NCI-H1092 (cell line): ENCODE measurements around the gene NUAK1.
"Not testable (repeated sequence)": the region's sequence is repeated elsewhere in the genome, so short reads cannot be mapped to it uniquely, and the experiment has no call there.

ENCODE experiments used
- DNase-seq: peaks from one replicate; lab custom pipeline; 2025; lab: John Stamatoyannopoulos, UW

NUAK1 gene

DNA sequence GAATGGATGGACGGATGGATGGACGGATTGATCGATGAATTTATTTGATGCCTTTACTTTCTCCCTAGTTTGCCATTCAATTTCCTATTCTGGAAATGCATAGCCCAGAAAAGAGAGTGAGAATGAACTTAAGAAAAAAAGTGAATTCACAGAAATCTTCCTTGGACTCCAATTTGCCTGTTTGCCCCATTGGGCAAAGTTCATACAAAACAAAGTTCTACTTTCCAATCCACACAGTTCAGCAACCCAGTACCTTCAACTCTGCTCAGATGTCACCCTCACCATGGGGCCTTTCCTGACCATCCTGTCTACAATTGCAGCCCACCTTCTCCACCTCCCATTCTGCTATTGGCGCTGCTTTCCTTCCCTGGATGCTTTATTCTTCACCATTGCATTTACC lies 8.2 kb upstream of the NUAK1 start:
- no peak for DNase-seq

DNA sequence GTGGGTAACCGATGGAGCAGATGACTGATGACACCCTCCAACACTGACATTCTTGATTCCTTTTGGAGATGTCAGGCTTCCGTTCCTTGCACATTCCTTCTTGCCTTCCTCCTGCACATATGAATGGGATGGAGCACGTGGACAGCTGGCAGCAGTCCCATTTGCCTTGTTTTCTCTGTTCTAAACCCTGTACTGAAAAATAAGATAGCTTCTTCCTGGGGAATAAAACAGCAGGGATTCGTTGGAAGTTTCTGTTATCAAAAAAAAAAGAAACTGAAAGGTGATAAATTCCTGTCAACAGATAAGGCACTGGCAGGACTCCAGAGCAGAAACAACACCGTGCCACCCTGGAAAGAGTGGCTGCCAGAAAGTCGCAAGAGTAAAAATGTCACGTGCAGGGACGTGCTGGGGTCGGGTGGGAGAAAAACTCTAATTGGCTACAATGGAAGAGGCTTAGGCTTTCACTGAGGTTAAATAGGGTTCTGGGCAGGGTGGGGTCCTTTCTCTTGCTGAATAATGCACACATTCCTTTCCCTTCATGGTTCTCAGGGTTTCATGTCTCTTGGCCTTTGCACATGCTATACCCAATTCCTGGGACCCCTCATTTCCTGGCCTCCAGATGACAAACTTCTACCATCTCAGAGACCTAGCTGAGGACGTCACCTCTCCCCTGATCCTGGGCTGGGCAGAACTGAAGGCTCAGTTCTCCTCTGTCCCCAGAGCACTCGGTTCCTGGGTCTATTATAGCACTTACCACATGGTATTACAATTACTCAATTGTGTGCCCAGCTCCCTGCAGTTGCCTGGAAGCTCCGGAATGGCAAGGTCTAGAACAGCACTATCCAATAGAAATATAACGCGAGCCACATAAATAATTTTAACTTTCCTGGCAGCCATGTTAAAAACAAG lies 7.0 kb upstream of the NUAK1 start:
- no peak for DNase-seq

DNA sequence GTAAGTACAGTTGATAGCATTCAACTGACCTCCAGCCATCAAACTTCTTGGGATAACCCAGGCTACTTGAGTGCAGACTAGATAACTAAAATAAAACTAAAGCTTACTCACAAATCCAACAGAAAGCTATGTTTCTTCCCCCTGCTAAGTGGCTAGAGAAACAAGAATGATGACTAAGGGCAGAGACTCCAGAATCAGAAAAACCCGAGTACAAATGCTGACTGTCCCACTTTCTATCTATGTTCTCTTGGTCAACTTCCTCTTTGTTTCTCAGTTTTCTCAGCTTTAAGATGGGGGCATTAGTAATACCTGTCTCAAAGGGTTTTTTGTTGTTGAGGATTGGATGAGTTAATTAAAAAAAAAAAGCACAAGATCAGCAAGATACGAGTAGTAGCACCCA lies 6.1 kb upstream of the NUAK1 start:
- no peak for DNase-seq

DNA sequence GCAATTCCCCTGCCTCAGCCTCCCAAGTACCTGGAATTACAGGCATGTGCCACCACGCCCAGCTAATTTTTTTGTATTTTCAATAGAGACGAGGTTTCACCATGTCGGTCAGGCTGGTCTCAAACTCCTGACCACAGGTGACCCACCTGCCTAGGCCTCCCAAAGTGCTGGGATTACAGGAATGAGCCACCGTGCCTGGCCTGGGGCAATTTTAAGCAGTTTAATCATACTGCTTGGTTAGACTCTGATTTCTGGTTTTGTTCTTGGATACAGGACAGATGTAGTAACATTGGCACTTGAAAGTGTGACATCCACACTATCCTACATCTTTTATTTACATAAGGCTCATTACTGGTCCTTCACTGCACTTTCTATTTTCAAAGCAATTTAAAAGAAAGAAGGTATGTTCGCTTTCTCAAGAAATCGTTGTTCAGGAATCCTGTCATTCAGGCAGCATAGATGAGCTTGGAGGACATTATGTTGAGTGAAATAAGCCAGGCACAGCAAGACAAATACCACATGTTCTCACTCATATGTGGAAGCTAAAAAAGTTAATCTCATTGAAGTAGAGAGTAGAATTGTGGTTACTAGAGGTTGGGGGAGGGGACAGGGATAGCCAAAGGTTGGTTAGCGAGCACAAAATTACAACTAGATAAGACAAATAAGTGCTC lies 4.0 kb upstream of the NUAK1 start:
- DNase-seq, result no peak

DNA sequence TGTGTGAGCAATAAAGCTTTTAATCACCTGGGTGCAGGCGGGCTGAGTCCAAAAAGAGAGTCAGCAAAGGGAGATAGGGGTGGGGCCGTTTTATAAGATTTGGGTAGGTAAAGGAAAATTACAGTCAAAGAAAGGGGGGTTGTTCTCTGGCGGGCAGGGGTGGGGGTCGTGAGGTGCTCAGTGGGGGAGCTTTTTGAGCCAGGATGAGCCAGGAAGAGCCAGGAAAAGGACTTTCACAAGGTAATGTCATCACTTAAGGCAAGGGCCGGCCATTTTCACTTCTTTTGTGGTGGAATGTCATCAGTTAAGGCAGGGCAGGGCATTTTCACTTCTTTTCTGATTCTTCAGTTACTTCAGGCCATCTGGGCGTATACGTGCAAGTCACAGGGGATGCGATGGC lies 3.2 kb upstream of the NUAK1 start:
- not testable (repeated sequence) for DNase-seq

DNA sequence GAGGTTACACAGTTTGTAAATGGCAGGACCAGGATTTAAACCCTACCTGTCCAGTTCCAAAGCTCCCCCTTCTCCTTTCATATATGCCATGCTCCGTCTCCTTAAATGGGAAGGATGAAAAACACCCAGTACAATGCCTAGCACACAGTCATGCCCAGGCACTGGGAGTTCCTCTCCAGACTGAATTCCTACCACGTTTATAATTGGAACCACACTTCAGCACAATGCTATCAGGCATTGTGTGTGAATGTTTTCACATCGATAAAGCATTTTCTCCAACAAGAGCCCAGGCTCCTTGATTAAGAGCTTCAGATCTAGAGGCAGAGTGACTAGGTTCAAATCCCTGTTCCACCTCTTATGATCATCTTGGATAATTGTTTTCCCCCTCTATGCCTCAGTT lies 2.7 kb upstream of the NUAK1 start:
- no peak for DNase-seq

DNA sequence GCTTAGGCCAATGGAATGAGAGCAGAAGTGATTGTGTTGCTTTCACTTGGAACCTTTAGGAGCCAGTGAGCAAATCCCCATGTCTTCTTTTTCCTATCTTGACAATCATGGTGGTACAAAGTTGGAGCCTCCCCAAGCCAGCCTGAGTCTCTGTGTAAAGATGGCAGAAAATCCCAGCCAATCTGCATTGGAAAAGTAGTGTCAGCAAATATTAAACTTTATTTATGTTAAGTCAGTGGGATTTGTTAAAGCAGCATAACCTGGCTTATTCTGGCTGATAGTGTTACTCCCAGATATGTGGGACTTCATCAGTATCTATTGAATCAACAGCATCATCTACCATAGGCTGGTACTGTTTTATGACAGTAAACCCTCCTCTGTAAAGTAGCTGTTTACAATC lies 2.2 kb upstream of the NUAK1 start:
- DNase-seq, result no peak

DNA sequence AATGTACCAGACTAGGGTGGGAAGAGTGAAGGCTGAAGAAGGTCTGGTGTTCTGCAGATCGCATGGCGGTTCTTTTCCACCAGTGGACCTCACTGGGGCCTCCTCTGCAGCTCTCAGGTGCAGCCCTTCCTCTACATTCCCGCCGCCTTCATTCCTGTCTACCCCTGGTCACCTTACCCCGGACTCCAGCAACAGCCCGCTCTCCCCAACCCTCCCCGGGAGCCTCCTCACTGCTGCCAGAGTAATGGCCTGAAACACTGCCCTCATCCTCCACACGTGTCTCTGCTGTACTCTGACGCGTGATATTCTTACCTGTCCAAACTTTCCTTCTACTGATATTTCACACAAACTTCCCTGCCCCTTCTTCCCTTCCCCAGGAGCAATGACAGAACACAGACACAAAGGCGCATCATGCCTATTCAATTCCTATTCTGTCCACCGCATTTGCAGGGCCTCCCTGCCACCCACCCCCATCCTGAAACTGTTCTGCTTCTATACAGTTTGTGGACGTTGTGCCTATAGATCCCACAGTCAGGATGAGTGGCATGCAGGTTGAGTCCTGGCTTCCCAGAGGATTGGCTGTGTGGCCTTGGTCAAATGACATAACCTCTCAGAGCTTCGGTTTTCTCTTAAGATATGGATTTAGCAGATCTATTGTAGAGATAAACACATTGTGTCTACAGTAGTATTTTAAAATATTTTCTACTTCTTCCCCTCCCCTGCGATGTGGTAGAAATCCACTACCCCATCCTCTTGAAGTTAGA lies 1.7 kb upstream of the NUAK1 start:
- DNase-seq, result no peak

DNA sequence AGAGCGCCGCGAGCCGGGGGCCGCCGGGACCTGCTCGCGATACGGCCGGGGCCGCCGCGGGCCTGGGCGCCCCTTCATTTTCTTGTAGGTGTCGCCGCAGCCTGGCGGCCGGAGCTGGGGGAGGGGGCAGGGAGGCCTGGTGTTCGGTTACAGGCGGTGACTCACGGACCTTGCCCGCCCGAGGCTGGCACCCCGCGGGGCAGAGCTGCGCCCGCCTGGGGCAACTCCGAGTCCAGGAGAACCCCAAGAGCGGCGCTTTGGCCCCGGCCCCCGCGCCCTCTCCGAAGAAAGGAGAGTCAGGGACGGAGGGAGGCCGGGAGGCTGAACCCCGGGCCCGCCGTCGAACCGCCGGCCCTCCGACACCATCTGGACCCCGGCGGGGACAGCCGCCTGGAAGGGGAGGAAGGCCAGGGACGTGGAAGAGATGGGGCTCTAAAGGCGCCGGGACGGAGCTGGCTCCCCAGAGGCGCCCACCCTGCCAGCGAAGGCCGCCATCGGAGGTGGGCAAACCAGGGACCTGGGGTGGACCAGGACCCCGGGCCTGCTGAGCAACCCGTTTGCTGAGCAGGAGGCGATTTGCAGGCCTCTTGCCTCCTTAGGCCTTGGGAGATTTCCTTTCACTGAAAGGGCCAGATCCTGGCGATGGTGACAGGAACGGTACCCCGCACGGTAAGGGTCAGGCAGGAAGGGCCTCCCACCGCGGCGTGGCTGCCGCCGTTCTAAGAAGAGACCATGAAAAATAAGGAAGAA lies 843 bp upstream of the NUAK1 start:
- DNase-seq, result peak; percentile 43

DNA sequence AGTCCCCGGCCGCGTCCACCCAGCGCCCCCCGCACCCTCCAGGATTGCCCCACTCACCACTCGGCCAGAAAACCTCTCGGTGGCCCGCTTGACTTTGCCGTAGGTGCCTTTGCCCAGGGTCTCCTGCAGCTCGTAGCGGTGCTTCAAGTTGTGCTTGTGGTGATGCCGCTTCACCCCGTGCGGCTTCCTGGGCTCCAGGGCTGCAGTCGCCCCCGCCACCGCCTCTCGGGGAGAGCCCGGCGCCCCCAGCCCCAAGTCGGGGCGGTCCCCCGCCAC lies 459 bp downstream of the NUAK1 start:
- DNase-seq, result no peak

DNA sequence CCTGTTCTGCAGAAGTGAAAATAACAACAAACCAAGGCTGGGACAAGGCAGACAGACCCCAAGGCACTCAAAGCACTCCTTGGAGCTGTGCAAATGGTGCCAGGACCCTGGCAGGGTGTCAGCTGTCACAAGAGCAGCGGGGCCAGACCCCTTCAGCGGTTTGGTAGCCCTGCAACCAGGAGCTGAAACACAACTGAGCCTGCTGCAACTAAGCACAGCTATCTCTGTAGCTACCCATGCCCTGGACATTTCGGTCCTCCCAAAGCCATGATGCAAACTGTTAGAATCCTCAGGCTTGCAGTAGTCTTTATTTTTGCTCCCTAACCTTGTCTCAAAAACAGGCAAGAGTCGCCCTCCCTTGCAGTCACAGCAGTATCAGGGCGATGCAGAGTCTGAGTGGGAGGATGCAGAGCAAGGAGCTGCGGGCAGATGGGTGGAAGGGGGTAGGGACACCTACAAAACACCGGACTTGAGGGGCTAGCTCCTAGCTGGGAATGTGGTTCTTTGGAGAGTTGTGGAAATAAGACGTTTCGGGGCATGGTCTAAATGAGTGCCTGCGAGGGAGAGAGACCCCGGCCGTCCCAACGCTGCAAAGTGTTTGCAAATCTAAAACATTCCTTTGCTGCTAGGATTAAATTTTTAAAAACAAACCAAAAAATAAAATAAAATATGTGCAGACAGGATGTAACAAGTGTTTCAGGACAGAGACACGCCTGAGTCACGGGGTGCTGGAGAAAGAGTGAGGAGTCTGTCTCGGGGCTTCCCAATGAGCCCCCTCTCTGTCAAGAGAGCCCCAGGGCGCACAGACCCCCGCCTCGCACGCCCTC lies 1.0 kb downstream of the NUAK1 start:
- DNase-seq, result no peak

DNA sequence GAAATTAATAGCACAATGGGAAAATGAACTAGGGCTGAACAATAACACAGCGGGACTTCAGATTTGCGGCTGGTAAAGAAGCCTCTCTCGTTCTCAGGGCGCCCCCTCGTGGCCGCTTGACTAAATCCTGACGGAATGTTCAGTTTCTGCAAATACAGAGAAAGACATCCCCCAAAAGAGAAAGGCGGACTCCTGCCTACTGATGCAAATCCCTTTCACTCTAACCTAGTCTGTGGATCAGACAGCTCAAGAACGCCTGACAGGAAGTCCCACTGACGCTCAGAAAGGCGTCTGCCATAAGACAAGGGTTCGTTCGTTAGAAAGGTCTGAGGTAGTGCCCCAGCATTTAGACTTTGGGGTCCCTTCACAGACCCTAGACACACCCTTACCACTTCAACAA lies 2.5 kb downstream of the NUAK1 start:
- DNase-seq, result peak; percentile 46

DNA sequence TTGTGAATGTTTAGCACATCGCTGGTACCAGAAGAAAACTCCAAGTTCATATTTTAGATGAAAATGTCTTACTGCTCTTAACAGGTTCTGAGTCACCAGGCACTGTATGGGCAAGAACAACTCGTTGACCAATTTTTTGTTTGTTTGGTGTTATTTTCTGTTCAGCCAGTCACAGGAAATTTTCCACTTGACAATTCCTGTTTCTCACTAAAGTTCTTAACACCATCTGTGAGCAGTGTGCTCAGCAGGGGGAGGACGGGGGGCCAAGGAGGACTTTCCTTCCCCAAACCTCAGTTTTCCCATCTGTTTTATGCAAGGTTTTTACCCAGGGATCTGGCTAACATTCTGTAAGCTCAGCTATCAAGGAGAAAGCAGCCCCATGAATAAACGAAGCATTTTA lies 3.0 kb downstream of the NUAK1 start:
- DNase-seq, result no peak

DNA sequence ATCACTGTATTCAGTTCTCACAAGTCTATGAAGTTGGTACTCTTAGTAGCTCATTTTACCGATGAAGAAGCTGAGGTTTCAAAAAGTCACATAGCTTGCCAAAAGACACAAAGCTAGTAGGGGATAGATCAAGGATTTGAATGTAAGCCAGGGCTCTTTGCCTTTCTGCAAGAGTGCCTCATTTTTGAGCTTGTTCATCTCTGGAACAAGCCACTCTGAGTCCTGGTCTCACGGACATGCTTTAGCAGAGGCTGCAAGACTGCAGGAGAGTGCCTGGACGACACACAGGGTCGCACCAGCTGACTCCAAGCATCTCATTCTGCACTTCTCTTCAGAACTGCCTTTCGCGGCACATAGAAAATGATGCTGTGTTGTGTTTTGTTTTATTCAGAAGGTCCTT lies 3.7 kb downstream of the NUAK1 start:
- DNase-seq, result no peak

DNA sequence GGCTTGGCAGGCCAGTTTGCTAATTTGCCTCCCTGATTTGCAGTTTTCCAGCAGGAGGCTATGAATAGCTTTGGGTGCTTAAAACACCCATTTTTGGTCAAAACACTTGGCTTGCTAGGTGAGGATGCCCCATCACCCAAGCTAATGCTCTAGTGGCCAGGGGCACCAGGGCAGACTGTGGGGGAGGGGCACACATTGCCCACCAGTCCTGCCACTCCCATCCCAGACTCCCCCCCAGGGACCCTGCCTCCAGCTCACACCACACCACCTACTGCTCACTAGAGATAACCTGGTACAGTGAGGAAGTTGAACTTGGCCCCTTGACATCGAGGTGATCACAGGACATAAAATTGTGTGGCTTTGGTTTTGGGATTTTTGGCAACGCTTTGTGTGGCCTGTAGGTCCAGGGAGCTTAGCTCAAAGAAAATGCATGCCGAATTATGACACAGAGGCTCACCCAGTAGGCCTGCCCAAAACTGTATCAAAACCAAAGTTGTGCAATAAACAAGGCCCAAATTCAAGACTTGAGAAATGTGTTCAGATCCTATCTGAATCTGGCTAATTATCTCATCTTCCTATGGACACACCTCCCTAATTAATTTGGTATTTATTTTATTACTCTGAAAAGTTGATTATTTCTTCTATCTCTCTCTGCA lies 4.3 kb downstream of the NUAK1 start:
- no peak for DNase-seq

DNA sequence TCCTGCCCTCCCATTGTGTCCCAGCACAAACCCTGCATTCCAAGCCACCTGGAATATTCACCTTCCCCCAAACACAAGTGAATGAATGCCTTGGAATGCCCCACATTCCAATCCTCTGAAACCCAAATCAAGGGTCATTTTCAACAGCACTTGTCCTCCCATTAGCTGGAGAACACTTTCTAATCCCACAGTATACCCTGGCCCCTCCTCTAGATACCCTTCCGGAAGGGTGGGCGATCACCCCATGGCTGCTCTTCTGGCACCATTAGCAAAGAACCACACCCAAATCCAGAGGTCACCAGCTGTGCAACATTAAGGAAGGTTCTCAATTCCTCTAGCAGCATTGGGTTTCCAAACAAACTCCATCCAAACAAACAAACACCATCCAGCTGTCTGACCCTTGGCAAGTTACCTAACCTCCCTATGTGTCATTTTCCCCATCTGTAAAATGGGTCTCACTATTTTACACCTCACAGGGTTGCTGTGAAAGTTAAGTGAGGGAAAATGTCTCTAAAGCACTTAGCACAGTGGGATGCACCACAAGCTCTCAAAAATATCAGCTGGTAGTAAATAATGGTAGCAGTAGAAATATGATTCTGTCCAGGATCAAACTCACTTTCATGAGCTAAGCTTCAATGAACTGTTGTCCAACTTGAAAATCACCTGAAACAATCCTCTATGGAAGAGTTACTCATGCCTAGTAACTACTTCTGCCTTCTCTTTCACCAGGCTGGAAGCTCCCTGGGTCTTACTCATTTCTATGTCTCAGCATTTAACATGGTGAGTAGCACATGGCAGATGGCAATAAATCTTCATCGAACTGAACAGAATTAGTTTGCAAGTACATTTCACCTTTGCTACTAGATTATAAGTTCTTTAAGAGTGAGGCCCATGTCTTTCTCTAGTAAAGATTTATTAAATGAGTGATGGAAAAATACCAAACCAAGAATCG lies 5.3 kb downstream of the NUAK1 start:
- no peak for DNase-seq

DNA sequence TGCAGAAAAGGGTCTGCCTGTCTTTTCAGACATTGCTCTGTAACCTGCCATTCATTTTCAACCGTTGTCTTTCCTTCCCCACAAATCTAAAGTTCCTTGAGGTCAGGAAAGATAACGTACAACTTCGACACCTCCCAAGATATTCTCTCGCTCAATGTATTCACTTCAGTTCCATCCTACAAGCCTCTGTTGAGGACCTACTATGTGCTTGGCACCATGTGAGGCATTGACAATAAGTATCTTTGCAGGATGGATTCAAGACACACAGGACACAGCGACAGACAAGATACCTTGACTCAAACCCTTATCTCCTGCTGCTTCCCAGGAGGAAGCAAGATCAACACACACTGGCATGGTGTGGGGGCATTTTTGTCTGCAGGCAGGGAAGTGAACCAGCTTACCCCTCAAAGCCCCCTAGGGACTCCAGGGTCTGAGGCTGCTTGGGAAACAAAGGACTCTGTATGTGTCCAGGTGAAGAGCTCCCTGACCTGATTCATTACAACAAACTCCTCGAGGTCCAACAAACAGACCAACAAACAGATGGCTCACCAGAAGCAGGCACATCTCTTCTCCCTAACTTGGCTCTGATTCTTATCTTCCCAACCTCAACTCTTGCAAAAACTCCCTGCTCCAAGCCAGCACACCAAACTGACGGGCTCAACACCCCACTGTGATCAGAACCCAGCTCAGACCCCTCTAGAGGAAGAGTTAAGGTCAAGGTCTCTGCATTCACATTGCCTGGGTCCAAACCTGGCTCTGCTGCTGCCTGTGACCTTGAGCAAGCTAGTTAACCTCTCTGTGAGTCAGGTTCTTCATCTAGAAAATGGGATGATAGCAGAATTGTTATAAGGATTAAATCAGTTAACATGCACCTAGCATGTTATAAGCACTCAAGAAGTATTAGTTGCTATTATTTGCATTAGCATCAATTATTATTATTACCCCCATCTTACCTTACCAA lies 6.3 kb downstream of the NUAK1 start:
- no peak for DNase-seq

DNA sequence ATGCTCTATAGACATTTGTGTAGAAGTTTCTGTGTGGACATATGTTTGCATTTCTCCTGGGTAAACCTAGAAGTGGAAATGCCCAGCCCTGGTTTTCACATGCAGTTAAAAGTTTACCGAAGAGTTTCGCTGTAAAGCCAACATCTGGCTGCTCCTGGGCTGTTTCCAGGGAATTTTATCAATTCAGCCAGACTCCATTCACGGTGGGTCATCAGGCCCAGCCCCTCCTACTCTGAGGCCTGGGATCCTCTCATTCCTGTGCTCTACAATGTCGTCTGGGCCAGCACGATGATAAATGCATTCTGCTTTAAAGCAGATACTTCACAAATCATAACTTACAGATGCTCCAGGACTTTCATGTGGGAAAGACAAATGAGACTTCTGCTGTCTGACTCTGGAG lies 7.1 kb downstream of the NUAK1 start:
- no peak for DNase-seq
